NCI-H1048 (cell line): Measurements from ENCODE around the gene MCC.

Experiments used
- DNase-seq: peaks from one replicate; lab custom pipeline; 2025; lab: John Stamatoyannopoulos, UW

Gene MCC

GRCh38 chr5:113270086-113270485, 218.2 kb downstream of the MCC start:
- no peak for DNase-seq

GRCh38 chr5:113269023-113269997, 218.9 kb downstream of the MCC start:
- no peak for DNase-seq

DNA sequence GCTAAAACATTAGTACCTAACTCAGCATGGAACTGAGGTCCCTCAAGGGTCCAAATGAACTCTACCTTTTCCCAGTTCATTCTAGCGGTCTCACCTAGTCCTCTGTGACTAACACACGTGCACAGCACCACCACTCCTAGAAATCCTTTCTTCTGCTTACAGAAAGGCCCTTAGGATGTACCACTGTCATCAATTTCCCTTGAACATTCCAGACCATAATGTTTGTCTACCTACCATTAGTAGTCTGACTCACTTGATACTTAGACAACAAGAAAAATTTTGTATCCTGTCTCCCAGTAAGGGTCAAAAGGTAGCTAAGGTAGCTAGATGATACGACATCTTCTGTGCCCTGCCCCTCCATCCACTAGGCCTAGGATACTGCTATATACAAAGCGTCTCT, 220.0 kb downstream of the MCC start:
- no peak for DNase-seq

GRCh38 chr5:113267361-113267900, 220.8 kb downstream of the MCC start:
- no peak for DNase-seq

DNA sequence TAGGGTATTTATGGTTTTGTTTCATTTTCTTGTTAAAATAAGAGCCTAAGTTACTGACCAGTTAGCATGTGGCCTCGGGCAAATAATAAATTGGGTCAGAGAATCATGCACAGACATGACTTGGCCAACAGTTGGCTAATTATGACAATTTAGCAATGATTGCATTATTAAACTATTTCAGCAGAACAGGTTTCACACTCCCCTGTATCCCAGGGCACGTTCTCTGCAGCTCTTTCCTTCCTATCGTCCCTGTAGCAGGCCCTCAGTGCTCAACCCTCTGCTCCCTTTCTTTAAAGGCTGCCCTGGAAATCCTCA, 221.4 kb downstream of the MCC start:
- no peak for DNase-seq

- DNase-seq: no peak
Measured at GRCh38 chr5:113266227-113266912, 221.9 kb downstream of the MCC start.

GRCh38 chr5:113265190-113265589, 223.1 kb downstream of the MCC start:
- DNase-seq: no peak

DNA sequence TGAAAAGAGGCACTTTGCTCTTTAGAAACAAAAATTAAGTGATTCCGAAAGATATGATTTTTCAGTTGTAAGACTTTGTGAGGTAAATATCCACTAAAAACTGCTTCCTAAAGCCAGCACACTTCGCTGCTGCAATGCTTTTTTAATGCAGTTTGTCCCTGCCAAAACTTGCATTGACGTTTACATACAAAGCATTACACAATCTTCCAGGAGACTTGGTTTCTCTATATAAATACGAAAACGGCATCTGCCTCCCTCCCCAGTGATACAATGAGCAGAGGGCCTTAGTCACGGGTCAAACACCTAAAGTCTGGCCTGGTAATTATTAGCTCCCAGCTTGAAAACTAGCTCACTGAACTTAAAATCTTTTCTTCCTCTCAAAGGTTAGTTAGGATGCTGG, 224.2 kb downstream of the MCC start:
- no peak for DNase-seq

- no peak for DNase-seq
Measured at GRCh38 chr5:113263545-113263944, 224.7 kb downstream of the MCC start.

GRCh38 chr5:113262674-113263073, 225.6 kb downstream of the MCC start:
- DNase-seq: no peak

DNA sequence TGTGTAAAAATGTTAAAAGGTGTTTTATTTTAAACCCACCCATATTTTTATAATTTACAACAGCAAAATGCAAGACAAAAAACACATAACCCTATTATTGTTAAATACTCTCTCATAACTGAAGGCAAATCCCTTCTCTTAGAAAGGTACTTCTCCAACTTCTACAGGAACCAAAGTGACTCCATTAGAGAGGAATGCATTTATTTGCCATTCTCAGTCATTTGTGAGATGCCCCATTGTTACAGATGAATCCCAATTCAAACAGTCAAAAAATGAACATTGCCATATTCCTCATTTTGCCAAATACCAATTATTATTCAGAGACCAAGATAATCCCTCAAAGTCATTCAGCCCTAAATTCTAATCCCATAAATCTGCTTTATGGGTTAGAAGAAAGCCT, 229.2 kb downstream of the MCC start:
- DNase-seq: no peak

- no peak for DNase-seq
Measured at GRCh38 chr5:113257545-113257944, 230.7 kb downstream of the MCC start.

- DNase-seq: no peak
Measured at GRCh38 chr5:113256671-113257452, 231.4 kb downstream of the MCC start.

- DNase-seq: no peak
Measured at GRCh38 chr5:113255579-113256386, 232.5 kb downstream of the MCC start.

DNA sequence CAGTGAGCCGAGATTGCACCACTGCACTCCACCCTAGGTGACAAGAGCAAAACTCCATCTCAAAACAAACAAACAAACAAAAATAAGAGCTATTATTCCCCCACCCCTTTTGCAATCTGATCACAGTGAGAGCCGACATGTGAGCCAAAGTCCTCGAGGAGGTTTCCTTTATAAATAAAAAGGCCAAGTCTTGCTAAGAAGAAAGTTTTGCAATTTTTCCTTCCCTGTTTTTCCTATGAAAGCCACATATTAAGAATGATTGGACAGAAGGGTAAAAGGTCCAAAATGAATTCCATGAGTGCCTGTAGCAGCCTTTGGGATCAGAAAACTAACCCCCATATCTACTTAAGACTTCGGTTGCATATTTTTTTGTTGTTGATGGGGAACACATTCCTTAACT, 233.1 kb downstream of the MCC start:
- DNase-seq: no peak

DNA sequence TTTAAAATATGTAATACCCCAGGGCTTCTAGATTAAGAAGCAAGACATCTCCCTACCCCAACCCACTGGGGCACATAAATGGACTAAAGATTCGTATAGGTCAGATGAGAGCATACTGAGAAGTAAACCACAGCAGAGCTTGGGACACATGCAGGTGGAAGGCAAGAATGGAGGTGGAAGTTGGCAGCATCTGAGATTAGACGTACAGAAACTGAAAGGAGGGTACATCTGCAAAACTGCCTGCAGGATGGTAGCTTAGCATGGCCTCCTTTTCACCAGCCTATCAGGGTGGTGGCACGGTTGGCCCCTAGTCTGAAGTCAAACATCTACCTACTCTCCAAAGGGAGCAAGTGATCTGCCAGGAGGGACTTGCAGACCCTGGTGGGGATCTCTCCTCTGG, 235.2 kb downstream of the MCC start:
- DNase-seq: no peak

GRCh38 chr5:113252066-113252465, 236.2 kb downstream of the MCC start:
- no peak for DNase-seq

GRCh38 chr5:113250341-113250953, 237.8 kb downstream of the MCC start:
- DNase-seq: no peak

DNA sequence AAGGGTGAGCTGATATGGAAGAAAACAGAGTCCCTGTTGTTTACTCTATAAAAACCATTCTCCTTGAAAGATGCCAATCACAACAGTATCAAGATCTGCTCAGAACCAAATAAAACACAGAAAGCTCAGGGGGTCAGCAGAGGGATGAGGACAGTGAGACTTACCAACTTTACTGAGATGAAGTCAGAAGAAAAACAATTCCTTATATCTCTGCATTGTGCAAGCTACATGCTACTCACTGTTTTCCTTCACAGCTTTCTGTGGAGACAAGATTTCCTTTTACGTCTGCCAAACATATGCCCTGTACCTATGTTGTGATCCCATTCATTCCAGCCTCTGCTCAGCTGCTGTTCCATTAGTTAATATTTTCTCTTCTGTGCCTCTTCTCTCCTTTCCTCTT, 239.0 kb downstream of the MCC start:
- no peak for DNase-seq

DNA sequence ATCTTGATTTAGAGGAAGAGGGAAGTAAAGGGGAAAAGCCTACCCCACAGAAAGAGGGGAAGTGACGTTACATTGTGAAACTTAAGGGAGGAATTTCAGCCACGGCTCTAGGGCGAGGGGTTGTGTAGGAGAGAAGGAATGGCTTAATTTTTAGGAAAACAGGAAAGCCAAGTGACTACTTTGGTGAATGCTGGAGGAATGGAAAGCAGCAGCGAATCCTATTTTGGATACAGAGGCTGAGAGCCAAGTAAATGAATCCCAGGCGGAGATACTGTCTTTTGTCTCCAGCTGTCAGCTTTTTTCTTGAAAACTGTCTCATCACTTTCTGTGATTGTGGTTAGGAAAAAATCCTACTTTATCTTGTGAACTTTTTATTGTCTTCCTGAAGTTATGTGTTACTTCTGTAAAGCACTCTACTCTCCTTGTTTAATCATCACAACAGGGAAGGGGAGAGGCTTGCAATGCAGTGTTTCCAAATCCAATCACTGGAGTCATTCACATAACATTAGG, 241.8 kb downstream of the MCC start:
- no peak for DNase-seq
